K562 (cell line): ENCODE data around the gene STK32C. TPM values are rescaled to one million over a fixed set of nuclear protein-coding genes. Genes with fewer than 3 reads are reported as not detected.

Experiments
- EZH2 ChIP-seq: IDR thresholded peaks from 2 replicates; pipeline ENCODE4 v1.6.1; 2012; ENCODE audit warnings: low read depth, mild to moderate bottlenecking, inconsistent platforms, low read length, borderline replicate concordance
- FOSL1 ChIP-seq: fragments of 200-800 bp; sonication (Bioruptor generic); conservative IDR thresholded peaks from 2 replicates; pipeline ENCODE4 v1.6.1; 2016; ENCODE audit warnings: missing genetic modification characterization, missing compliant biosample characterization
- IFI16 ChIP-seq: fragments of 250-450 bp; sonication (Bioruptor Pico); IDR thresholded peaks from 2 replicates; pipeline ENCODE4 v2.1.2; 2022; ENCODE audit warnings: mild to moderate bottlenecking, inconsistent platforms
- NR2C2 ChIP-seq, 2 experiments: fragments of 200-800 bp in 1 of 2; sonication (Bioruptor generic) in 1 of 2; sonication (generic) in 1 of 2; formaldehyde crosslinking in 1 of 2; IDR thresholded peaks; 2 replicates each; pipeline versions ENCODE4 v1.6.1 to v1.8.0; 2016 to 2022; ENCODE audit warnings: mild to moderate bottlenecking in 1 of 2, missing compliant biosample characterization in 1 of 2, missing genetic modification characterization in 1 of 2, missing genetic modification reagents in 1 of 2
- SMARCC2 ChIP-seq: fragments of 450-650 bp; IDR thresholded peaks from 2 replicates; pipeline ENCODE4 v1.6.1; 2017; ENCODE audit warnings: antibody characterized with exemption, moderate library complexity, mild to moderate bottlenecking, low read depth
- YY1 ChIP-seq, 3 experiments: IDR thresholded peaks; 2 replicates each; pipeline ENCODE4 v1.6.1; 2011; ENCODE audit warnings: low read length in 2 of 3, mild to moderate bottlenecking in 2 of 3, moderate library complexity in 2 of 3, borderline replicate concordance in 1 of 3, control low read depth in 1 of 3, low read depth in 1 of 3; ENCODE audit not compliant: insufficient read depth in 3 of 3, insufficient replicate concordance in 2 of 3, control insufficient read depth in 1 of 3, insufficient read length in 1 of 3; ENCODE audit errors: extremely low read depth in 1 of 3
- ZC3H11A ChIP-seq: IDR thresholded peaks from 2 replicates; pipeline ENCODE4 v1.6.1; 2012; ENCODE audit warnings: low read depth, low read length, improper control_type of control experiment
- polyA plus RNA-seq, 8 experiments: library from polyadenylated mRNA; depleted of rRNA in 4 of 8; stranded (reverse) in 5 of 8; unstranded in 3 of 8; fragments of >200 nt; fragmentation: Nextera tagmentation in 2 of 8; fragmentation: Illumina TruSeq in 1 of 8; extraction: Ambion mirVana in 2 of 8; extraction: Trizol in 1 of 8; gene quantifications; 2 replicates each; pipeline versions ENCODE4 v1.2.1 to v1.2.3, GENCODE V29; 2011 to 2014; ENCODE audit warnings: inconsistent platforms in 1 of 8, missing spikeins in 1 of 8
- total RNA-seq, 7 experiments: library from RNA; depleted of rRNA in 6 of 7; stranded (reverse); fragments of >200 nt in 6 of 7; fragmentation: Illumina TruSeq in 2 of 7; extraction: Trizol in 2 of 7; gene quantifications; 2 replicates each; pipeline versions ENCODE4 v1.2.1 to v1.2.3, GENCODE V29; 2011 to 2021; ENCODE audit warnings: low replicate concordance in 1 of 7
- TF ChIP-seq, protein P1 (sequence below): fragments of 450-650 bp; IDR thresholded peaks from 2 replicates; pipeline ENCODE4 v1.6.1; 2017; ENCODE audit warnings: antibody characterized with exemption, mild to moderate bottlenecking
- TF ChIP-seq, protein P2 (sequence below): fragments of 450-650 bp; IDR thresholded peaks from 2 replicates; pipeline ENCODE4 v1.6.1; 2016; ENCODE audit warnings: missing biosample characterization, missing genetic modification characterization
- TF ChIP-seq, protein P3 (sequence below): fragments of 450-650 bp; formaldehyde crosslinking; conservative IDR thresholded peaks from 2 replicates; pipeline ENCODE4 v1.4.0; 2022; ENCODE audit warnings: mild to moderate bottlenecking, missing genetic modification characterization
- TF ChIP-seq, protein P4 (sequence below): sonication (generic); formaldehyde crosslinking; IDR thresholded peaks from 2 replicates; pipeline ENCODE4 v1.9.0; 2022; ENCODE audit warnings: mild to moderate bottlenecking, missing genetic modification reagents
- TF ChIP-seq, protein P5 (sequence below): sonication (generic); formaldehyde crosslinking; IDR thresholded peaks from 2 replicates; pipeline ENCODE4 v1.8.0; 2022; ENCODE audit warnings: mild to moderate bottlenecking, missing genetic modification reagents

STK32C gene
- total and polyA plus RNA-seq, 9 of the 15 experiments (the other 6 are each of a cell fraction or from before 2014, with no cell fraction given), result 1.5 to 20.9 (median 6.5) TPM

DNA sequence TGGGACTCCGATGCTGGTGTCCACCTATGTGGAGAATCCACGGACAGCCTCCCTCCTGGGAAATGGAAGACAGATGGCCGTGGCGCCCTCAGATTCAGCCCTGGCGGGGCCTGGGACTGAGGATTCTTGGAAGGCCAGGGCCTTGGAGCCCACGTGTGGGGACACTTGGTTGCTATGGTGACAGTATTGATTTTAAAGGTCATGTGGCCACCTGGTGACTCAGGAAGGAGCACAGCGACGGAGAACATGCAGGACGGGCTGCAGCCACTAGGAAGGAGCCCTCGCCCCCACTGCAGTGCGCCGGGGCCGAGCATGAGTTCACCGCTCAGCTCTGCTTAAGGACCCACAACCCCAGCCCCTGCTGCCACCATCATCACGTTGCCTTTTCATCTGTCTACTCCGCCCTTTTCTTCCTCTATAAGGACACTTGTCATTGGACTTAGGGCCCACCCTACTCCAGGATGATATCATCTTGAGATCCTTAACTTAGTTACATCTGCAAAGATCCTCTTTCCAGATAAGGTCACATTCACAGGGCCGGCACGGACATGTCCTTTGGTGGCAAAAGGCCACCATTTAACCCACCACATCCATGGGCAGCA, 3.7 kb upstream of the STK32C start (continued):
- TF ChIP-seq, protein P1, sequence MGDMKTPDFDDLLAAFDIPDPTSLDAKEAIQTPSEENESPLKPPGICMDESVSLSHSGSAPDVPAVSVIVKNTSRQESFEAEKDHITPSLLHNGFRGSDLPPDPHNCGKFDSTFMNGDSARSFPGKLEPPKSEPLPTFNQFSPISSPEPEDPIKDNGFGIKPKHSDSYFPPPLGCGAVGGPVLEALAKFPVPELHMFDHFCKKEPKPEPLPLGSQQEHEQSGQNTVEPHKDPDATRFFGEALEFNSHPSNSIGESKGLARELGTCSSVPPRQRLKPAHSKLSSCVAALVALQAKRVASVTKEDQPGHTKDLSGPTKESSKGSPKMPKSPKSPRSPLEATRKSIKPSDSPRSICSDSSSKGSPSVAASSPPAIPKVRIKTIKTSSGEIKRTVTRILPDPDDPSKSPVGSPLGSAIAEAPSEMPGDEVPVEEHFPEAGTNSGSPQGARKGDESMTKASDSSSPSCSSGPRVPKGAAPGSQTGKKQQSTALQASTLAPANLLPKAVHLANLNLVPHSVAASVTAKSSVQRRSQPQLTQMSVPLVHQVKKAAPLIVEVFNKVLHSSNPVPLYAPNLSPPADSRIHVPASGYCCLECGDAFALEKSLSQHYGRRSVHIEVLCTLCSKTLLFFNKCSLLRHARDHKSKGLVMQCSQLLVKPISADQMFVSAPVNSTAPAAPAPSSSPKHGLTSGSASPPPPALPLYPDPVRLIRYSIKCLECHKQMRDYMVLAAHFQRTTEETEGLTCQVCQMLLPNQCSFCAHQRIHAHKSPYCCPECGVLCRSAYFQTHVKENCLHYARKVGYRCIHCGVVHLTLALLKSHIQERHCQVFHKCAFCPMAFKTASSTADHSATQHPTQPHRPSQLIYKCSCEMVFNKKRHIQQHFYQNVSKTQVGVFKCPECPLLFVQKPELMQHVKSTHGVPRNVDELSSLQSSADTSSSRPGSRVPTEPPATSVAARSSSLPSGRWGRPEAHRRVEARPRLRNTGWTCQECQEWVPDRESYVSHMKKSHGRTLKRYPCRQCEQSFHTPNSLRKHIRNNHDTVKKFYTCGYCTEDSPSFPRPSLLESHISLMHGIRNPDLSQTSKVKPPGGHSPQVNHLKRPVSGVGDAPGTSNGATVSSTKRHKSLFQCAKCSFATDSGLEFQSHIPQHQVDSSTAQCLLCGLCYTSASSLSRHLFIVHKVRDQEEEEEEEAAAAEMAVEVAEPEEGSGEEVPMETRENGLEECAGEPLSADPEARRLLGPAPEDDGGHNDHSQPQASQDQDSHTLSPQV, result no peak
- TF ChIP-seq IFI16 (no peak), NR2C2 (CRISPR knock-in tag; IDR thresholded peaks at IDR 0.05) (no peak), NR2C2 (tag; IDR thresholded peaks at IDR 0.05) (peak; percentile 49), FOSL1 (tag) (peak; percentile 77), YY1 (IDR thresholded peaks at IDR 0.05; ENCODE audit: borderline replicate concordance in 1 of 3, control insufficient read depth in 1 of 3, extremely low read depth in 1 of 3, insufficient read depth in 3 of 3, insufficient read length in 1 of 3, insufficient replicate concordance in 2 of 3, low read depth in 1 of 3, low read length in 2 of 3) (peak in 1 of 3 experiments; percentile 7), SMARCC2 (no peak), ZC3H11A (no peak), EZH2 (no peak)
- TF ChIP-seq, protein P2, sequence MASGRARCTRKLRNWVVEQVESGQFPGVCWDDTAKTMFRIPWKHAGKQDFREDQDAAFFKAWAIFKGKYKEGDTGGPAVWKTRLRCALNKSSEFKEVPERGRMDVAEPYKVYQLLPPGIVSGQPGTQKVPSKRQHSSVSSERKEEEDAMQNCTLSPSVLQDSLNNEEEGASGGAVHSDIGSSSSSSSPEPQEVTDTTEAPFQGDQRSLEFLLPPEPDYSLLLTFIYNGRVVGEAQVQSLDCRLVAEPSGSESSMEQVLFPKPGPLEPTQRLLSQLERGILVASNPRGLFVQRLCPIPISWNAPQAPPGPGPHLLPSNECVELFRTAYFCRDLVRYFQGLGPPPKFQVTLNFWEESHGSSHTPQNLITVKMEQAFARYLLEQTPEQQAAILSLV, result no peak
- TF ChIP-seq, protein P3, sequence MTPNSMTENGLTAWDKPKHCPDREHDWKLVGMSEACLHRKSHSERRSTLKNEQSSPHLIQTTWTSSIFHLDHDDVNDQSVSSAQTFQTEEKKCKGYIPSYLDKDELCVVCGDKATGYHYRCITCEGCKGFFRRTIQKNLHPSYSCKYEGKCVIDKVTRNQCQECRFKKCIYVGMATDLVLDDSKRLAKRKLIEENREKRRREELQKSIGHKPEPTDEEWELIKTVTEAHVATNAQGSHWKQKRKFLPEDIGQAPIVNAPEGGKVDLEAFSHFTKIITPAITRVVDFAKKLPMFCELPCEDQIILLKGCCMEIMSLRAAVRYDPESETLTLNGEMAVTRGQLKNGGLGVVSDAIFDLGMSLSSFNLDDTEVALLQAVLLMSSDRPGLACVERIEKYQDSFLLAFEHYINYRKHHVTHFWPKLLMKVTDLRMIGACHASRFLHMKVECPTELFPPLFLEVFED (CRISPR knock-in tag), result no peak
- TF ChIP-seq, protein P4, sequence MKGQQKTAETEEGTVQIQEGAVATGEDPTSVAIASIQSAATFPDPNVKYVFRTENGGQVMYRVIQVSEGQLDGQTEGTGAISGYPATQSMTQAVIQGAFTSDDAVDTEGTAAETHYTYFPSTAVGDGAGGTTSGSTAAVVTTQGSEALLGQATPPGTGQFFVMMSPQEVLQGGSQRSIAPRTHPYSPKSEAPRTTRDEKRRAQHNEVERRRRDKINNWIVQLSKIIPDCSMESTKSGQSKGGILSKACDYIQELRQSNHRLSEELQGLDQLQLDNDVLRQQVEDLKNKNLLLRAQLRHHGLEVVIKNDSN (CRISPR knock-in tag), result peak; percentile 94
- TF ChIP-seq, protein P5, sequence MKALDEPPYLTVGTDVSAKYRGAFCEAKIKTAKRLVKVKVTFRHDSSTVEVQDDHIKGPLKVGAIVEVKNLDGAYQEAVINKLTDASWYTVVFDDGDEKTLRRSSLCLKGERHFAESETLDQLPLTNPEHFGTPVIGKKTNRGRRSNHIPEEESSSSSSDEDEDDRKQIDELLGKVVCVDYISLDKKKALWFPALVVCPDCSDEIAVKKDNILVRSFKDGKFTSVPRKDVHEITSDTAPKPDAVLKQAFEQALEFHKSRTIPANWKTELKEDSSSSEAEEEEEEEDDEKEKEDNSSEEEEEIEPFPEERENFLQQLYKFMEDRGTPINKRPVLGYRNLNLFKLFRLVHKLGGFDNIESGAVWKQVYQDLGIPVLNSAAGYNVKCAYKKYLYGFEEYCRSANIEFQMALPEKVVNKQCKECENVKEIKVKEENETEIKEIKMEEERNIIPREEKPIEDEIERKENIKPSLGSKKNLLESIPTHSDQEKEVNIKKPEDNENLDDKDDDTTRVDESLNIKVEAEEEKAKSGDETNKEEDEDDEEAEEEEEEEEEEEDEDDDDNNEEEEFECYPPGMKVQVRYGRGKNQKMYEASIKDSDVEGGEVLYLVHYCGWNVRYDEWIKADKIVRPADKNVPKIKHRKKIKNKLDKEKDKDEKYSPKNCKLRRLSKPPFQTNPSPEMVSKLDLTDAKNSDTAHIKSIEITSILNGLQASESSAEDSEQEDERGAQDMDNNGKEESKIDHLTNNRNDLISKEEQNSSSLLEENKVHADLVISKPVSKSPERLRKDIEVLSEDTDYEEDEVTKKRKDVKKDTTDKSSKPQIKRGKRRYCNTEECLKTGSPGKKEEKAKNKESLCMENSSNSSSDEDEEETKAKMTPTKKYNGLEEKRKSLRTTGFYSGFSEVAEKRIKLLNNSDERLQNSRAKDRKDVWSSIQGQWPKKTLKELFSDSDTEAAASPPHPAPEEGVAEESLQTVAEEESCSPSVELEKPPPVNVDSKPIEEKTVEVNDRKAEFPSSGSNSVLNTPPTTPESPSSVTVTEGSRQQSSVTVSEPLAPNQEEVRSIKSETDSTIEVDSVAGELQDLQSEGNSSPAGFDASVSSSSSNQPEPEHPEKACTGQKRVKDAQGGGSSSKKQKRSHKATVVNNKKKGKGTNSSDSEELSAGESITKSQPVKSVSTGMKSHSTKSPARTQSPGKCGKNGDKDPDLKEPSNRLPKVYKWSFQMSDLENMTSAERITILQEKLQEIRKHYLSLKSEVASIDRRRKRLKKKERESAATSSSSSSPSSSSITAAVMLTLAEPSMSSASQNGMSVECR (CRISPR knock-in tag), result 0 out of 2 replicates have a peak, but pooled peaks have one; percentile 42
